ENCODE data around the gene LRRC32.

Gene LRRC32

DNA sequence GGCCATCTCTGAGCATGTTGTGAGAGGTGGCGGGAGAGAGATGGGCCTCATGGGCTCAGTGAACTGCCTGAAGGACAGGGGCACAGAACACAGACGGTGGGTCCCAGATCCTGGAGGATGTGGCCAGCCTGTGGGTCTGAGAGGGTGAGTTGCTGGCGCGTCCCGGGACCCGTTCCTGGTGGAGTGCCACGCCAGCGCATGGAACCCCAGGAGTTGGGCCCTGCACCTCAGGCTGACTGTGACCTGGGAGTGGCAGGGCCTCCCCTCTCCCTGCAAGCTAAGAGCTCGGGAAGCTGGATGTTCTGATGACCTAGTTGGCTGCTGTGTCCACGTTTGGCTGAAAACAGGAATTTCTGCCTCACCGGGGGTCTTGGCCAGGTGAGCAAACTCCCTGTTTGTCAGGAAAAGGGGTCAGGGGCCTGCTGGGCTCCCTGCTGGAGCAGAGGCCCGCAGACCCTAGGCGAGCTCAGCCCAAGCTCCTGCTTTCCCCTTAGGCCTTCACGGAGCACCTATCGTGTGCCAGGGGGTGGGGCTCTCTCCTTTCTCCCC is 15.0 kb downstream of the LRRC32 start:
- TF ChIP-seq, protein P1, sequence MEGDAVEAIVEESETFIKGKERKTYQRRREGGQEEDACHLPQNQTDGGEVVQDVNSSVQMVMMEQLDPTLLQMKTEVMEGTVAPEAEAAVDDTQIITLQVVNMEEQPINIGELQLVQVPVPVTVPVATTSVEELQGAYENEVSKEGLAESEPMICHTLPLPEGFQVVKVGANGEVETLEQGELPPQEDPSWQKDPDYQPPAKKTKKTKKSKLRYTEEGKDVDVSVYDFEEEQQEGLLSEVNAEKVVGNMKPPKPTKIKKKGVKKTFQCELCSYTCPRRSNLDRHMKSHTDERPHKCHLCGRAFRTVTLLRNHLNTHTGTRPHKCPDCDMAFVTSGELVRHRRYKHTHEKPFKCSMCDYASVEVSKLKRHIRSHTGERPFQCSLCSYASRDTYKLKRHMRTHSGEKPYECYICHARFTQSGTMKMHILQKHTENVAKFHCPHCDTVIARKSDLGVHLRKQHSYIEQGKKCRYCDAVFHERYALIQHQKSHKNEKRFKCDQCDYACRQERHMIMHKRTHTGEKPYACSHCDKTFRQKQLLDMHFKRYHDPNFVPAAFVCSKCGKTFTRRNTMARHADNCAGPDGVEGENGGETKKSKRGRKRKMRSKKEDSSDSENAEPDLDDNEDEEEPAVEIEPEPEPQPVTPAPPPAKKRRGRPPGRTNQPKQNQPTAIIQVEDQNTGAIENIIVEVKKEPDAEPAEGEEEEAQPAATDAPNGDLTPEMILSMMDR (IDR thresholded peaks at IDR 0.05): no peak
- H3K4me1 ChIP-seq (ENCODE audit: control insufficient read depth in 1 of 2, insufficient read depth in 1 of 2, low read depth in 1 of 2, low read length in 1 of 2): no peaks in the 10 kb centered on the region
- H3K27ac ChIP-seq: no peak overlapping the region
- H3K27me3 ChIP-seq: peaks cover 28% of the 10 kb centered on the region
- no peak overlapping the region for H3K4me3 ChIP-seq (ENCODE audit: low read depth in 1 of 2, low read length in 1 of 2)
- no peaks in the 10 kb centered on the region for H3K9me3 ChIP-seq
- no peaks in the 10 kb centered on the region for H3K36me3 ChIP-seq

DNA sequence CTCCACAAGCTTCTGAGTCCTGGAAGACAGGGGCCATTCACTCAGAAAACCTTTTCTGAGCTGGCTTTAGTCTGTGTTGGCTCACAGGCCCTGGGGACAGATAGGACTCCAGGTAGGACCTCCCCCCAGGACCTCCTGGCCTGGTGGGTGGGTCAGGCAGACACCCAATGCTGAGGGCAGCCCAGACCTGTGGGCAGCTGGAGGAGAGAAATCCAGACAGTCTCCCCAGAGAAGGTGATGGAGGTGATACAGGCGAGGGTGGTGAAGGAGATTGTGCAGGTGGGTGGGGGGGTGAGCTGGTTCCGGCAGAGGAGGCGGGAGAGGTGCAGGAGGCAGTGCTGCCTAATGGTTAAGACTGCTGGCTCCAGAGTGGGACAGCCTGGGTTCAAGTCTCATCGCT is 15.6 kb downstream of the LRRC32 start:
- Histone ChIP-seq H3K9me3 (no peaks in the 10 kb centered on the region), H3K4me1 (ENCODE audit: control insufficient read depth in 1 of 2, insufficient read depth in 1 of 2, low read depth in 1 of 2, low read length in 1 of 2) (no peaks in the 10 kb centered on the region), H3K27ac (no peak overlapping the region), H3K36me3 (no peaks in the 10 kb centered on the region), H3K27me3 (peaks cover 31% of the 10 kb centered on the region), H3K4me3 (ENCODE audit: low read depth in 1 of 2, low read length in 1 of 2) (no peak overlapping the region)
- TF ChIP-seq, protein P1 (IDR thresholded peaks at IDR 0.05): no peak

DNA sequence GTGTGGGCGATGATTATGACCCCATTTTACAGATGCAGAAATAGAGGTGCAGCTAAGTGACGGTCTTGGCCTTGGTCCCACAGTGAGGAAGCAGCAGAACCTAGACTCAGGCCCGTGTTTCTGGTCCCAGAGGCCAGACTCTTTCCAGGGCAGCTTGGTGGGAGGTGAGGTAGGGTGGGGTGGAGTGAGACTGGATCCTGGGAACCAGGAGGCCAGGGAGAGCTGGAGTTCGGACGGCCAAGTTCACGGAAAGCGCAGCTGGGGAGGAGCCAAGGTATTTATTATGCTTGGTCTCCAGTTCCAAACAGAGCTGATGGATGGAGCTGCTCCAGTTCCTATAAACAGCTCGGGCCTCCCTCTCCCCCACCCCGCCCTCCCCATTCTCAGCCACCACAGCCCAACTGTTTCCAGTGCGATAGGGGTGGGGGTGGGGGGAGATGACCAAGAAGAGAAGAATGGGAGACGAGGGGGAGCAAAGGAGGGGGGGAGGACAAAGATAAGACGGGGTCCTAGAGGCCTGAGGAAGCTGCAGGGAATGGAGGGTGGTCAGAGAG is 16.2 kb downstream of the LRRC32 start:
- no peaks in the 10 kb centered on the region for H3K9me3 ChIP-seq
- H3K36me3 ChIP-seq: no peaks in the 10 kb centered on the region
- peaks cover 28% of the 10 kb centered on the region for H3K27me3 ChIP-seq
- no peak overlapping the region for H3K4me3 ChIP-seq (ENCODE audit: low read depth in 1 of 2, low read length in 1 of 2)
- no peaks in the 10 kb centered on the region for H3K4me1 ChIP-seq (ENCODE audit: control insufficient read depth in 1 of 2, insufficient read depth in 1 of 2, low read depth in 1 of 2, low read length in 1 of 2)
- TF ChIP-seq, protein P1 (IDR thresholded peaks at IDR 0.05): no peak
- no peak overlapping the region for H3K27ac ChIP-seq

DNA sequence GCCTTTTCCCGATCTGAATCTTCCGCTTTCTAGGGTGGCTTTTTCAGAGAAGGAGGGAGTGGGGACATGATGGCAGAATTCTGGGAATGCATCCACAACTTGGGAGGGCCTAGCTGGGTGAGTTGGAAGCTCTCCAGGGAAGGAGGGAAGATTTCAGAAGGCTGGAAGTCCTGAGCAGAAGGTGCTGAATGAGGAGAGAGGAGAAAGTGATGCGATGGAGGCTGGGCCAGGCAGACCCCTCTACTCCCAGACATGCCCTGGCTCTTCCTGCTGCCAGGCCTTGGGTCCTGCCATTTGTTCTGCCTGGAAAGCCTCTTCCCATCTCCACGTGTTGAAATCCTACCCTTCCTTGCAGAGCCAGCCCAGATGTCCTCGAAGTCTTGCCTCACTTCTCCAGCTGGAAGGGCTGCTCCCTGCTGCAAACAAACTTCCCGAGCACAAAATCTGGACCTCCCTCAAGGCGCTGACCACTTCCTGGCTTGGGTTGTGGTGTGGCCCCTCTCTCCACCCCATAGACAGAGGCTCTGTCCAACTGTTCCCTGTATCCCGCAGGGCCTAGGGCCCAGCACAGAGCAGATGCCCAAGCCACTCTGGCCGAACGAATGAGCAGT is 16.8 kb downstream of the LRRC32 start:
- H3K36me3 ChIP-seq: no peaks in the 10 kb centered on the region
- H3K27ac ChIP-seq: no peak overlapping the region
- peaks cover 26% of the 10 kb centered on the region for H3K27me3 ChIP-seq
- no peak overlapping the region for H3K4me3 ChIP-seq (ENCODE audit: low read depth in 1 of 2, low read length in 1 of 2)
- no peaks in the 10 kb centered on the region for H3K9me3 ChIP-seq
- no peaks in the 10 kb centered on the region for H3K4me1 ChIP-seq (ENCODE audit: control insufficient read depth in 1 of 2, insufficient read depth in 1 of 2, low read depth in 1 of 2, low read length in 1 of 2)
- TF ChIP-seq, protein P1 (IDR thresholded peaks at IDR 0.05): no peak

DNA sequence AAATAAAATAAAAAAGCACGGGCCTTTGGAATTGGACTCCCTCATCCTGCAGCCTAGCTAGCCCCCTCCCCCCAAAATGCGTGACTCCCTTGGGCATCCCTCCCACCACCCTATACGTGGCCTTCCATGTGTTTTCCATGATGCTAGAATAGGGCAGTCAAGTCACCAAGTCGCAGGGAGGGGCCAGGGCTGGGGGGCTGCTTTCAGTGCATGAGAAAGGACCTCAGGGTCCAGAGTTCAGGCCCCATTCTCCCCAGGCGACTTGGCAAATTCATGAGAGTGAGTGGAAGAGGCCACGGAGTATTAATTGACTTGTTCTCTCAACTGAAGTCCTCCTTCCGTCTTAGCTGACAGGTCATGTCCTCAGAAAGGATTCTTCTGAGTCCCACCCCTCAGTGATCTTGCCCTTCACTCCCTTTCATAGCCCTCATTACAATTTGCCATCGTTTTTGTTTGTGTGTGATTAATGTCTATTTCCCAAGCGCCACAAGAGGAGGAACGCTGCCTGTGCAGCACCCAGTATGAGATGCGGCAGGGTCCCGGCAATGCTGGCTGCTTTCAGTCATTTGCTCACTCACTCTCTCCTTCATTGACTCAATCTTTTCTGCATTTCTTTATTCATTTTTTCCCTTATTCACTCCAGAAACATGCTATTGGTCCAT is 17.4 kb downstream of the LRRC32 start:
- Histone ChIP-seq H3K27ac (no peak overlapping the region), H3K27me3 (peaks cover 27% of the 10 kb centered on the region), H3K4me3 (ENCODE audit: low read depth in 1 of 2, low read length in 1 of 2) (no peak overlapping the region), H3K4me1 (ENCODE audit: control insufficient read depth in 1 of 2, insufficient read depth in 1 of 2, low read depth in 1 of 2, low read length in 1 of 2) (no peaks in the 10 kb centered on the region), H3K36me3 (no peaks in the 10 kb centered on the region), H3K9me3 (no peaks in the 10 kb centered on the region)
- TF ChIP-seq, protein P1 (IDR thresholded peaks at IDR 0.05): no peak

Data from neutrophil (primary cell).